ENCODE results near the gene KLHL15.

Gene KLHL15

GRCh38 chrX:24020306-24020876, 6.6 kb downstream of the KLHL15 start:
- H3K9ac ChIP-seq (ENCODE audit: low read depth, low read length, poor library complexity, severe bottlenecking): peak overlapping the region; percentile 59
- peaks cover 90% of the 10 kb centered on the region for H3K79me2 ChIP-seq (ENCODE audit: insufficient read depth, low read length)
- H3K9me2 ChIP-seq (replicated peaks; ENCODE audit: low read depth, low read length): no peaks in the 10 kb centered on the region
- H3K27me3 ChIP-seq (ENCODE audit: insufficient read depth, low read length, poor library complexity, severe bottlenecking): no peaks in the 10 kb centered on the region
- TF ChIP-seq CTCF (conservative IDR thresholded peaks at IDR 0.05; ENCODE audit: low read length): no peak
- H4K20me1 ChIP-seq (ENCODE audit: insufficient read depth, low read length, poor library complexity, severe bottlenecking): peaks cover 33% of the 10 kb centered on the region
- peak overlapping the region; percentile 69 for H3K4me3 ChIP-seq (ENCODE audit: low read length, poor library complexity, severe bottlenecking)
- H3F3A ChIP-seq (ENCODE audit: low read depth): no peaks in the 10 kb centered on the region
- H3K4me1 ChIP-seq (ENCODE audit: insufficient read depth, low read length, poor library complexity, severe bottlenecking): peaks cover 13% of the 10 kb centered on the region
- no peaks in the 10 kb centered on the region for H3K9me3 ChIP-seq (ENCODE audit: insufficient read depth, low read depth, low read length)
- no peak overlapping the region for H2AFZ ChIP-seq (ENCODE audit: low read length)
- H3K36me3 ChIP-seq (ENCODE audit: insufficient read depth, low read length): peaks cover 4% of the 10 kb centered on the region; the same call in 1 of the 2 replicates
- peak overlapping the region; percentile 80 for H3K4me2 ChIP-seq (ENCODE audit: low read depth, low read length, poor library complexity, severe bottlenecking)

GRCh38 chrX:24019448-24019847, 7.5 kb downstream of the KLHL15 start:
- Histone ChIP-seq H3K9ac (ENCODE audit: low read depth, low read length, poor library complexity, severe bottlenecking) (peak overlapping the region; percentile 59), H3K36me3 (ENCODE audit: insufficient read depth, low read length) (peaks cover 4% of the 10 kb centered on the region; the same call in 1 of the 2 replicates), H3K79me2 (ENCODE audit: insufficient read depth, low read length) (peaks cover 93% of the 10 kb centered on the region), H3K4me1 (ENCODE audit: insufficient read depth, low read length, poor library complexity, severe bottlenecking) (peaks cover 13% of the 10 kb centered on the region), H4K20me1 (ENCODE audit: insufficient read depth, low read length, poor library complexity, severe bottlenecking) (peaks cover 33% of the 10 kb centered on the region), H3K9me2 (replicated peaks; ENCODE audit: low read depth, low read length) (no peaks in the 10 kb centered on the region), H3K27me3 (ENCODE audit: insufficient read depth, low read length, poor library complexity, severe bottlenecking) (no peaks in the 10 kb centered on the region), H3F3A (ENCODE audit: low read depth) (no peaks in the 10 kb centered on the region), H3K4me2 (ENCODE audit: low read depth, low read length, poor library complexity, severe bottlenecking) (peak overlapping the region; percentile 80), H3K9me3 (ENCODE audit: insufficient read depth, low read depth, low read length) (no peaks in the 10 kb centered on the region), H2AFZ (ENCODE audit: low read length) (no peak overlapping the region), H3K4me3 (ENCODE audit: low read length, poor library complexity, severe bottlenecking) (peak overlapping the region; percentile 69)
- TF ChIP-seq EZH2phosphoT487 (IDR thresholded peaks at IDR 0.05; ENCODE audit: borderline replicate concordance) (no peak), CTCF (conservative IDR thresholded peaks at IDR 0.05; ENCODE audit: low read length) (no peak)

GRCh38 chrX:24018809-24019208, 8.2 kb downstream of the KLHL15 start:
- Histone ChIP-seq H3K27me3 (ENCODE audit: insufficient read depth, low read length, poor library complexity, severe bottlenecking) (no peaks in the 10 kb centered on the region), H3F3A (ENCODE audit: low read depth) (no peaks in the 10 kb centered on the region), H3K4me1 (ENCODE audit: insufficient read depth, low read length, poor library complexity, severe bottlenecking) (peaks cover 13% of the 10 kb centered on the region), H3K9me3 (ENCODE audit: insufficient read depth, low read depth, low read length) (no peaks in the 10 kb centered on the region), H4K20me1 (ENCODE audit: insufficient read depth, low read length, poor library complexity, severe bottlenecking) (peaks cover 33% of the 10 kb centered on the region), H3K9me2 (replicated peaks; ENCODE audit: low read depth, low read length) (no peaks in the 10 kb centered on the region), H3K4me2 (ENCODE audit: low read depth, low read length, poor library complexity, severe bottlenecking) (peak overlapping the region; percentile 80), H3K9ac (ENCODE audit: low read depth, low read length, poor library complexity, severe bottlenecking) (no peak overlapping the region), H3K79me2 (ENCODE audit: insufficient read depth, low read length) (peaks cover 93% of the 10 kb centered on the region), H3K4me3 (ENCODE audit: low read length, poor library complexity, severe bottlenecking) (peak overlapping the region; percentile 25), H3K36me3 (ENCODE audit: insufficient read depth, low read length) (peaks cover 4% of the 10 kb centered on the region; the same call in 1 of the 2 replicates), H2AFZ (ENCODE audit: low read length) (no peak overlapping the region)
- TF ChIP-seq EZH2phosphoT487 (IDR thresholded peaks at IDR 0.05; ENCODE audit: borderline replicate concordance) (no peak), CTCF (conservative IDR thresholded peaks at IDR 0.05; ENCODE audit: low read length) (no peak)

Measured in Loucy (cell line).